ENCODE data around the gene ZKSCAN5.
"Not testable (repeated sequence)": the region's sequence is repeated elsewhere in the genome, so short reads cannot be mapped to it uniquely, and the experiment has no call there.

ZKSCAN5 gene

DNA sequence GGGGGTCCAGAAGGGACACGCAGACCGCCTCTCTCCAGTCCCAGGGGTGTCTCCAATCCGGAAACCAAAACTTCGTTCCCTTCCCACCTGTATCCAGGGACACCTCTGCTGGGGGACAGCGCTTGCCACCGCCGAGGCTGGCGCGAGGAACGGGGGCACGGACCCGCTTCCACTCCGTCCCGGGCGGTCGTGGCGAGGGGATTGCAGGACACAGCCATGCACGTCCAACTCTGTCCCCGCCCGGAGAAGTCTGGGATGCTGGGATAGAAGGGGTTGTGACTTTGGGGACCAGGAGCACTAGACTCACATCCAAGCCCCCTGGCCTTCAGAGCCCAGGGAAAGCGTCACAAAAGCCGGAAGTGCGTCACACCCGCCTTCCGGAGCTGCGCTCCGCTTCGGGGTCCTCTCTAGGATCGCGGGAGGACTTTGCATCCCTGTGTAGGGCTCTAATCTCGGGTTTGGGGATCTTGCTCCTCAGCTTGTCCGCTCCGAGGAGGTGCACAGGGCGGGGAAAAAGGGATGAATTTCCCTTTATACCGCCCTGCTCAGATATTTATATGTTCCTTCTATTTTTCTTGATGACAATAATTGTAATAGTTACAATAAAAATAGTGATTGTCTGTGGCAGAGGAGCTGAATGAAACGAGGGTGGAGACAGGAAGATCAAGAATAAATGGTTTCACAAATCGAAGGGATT is 47.5 kb downstream of the ZKSCAN5 start, which contains the start of gene FAM200A:
FAM200A (minus strand) TSS at position 348 of the 697 bp plus-strand sequence. CDS start 3,707 bp downstream, outside the sequence.
- DNase-seq (ENCODE audit: low spot score) = peak; percentile 90

GRCh38 chr7:99553039-99553438 is 48.6 kb downstream of the ZKSCAN5 start:
- no peak for DNase-seq (ENCODE audit: low spot score)

DNA sequence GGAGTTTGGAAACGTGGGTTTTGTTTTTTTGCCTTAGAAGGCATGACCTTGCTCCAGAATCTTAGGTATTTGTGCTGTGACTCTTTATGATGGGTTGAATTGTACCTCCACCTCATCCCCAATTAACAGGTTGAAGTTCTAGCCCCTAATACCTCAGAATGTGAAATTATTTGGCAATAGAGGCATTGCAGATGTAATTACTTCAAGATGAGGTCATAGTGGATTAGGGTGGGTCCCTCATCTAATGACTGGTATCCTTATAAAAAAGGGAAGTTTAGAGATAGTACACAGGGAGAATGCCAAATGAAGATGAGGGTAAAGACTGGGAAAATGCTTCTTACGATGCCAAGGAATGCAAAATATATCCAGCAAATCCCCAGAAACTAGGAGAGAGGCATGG is 50.5 kb downstream of the ZKSCAN5 start:
- DNase-seq (ENCODE audit: low spot score) = no peak

DNA sequence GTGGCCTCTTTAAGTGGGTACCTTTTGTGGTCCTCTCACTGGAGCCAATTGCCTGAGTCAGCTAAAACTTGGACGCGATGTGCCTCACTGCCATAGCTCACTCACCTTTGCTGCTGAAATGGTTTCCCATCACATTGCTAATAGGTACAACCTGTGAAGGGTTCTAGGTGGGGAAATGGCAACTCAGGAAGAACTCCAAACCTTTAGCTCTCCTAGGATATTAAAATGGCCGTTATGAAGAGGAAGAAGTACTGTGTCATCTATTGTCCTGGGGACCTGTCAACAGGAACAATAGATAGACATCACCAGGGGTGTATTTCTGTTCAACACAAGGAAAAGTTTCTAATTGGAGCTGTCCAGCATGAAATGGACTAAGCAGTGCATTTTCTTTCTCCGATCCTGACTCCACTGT is 52.7 kb downstream of the ZKSCAN5 start:
- DNase-seq (ENCODE audit: low spot score) = no peak

GRCh38 chr7:99557940-99558305 is 53.5 kb downstream of the ZKSCAN5 start:
- DNase-seq (ENCODE audit: low spot score) = no peak

DNA sequence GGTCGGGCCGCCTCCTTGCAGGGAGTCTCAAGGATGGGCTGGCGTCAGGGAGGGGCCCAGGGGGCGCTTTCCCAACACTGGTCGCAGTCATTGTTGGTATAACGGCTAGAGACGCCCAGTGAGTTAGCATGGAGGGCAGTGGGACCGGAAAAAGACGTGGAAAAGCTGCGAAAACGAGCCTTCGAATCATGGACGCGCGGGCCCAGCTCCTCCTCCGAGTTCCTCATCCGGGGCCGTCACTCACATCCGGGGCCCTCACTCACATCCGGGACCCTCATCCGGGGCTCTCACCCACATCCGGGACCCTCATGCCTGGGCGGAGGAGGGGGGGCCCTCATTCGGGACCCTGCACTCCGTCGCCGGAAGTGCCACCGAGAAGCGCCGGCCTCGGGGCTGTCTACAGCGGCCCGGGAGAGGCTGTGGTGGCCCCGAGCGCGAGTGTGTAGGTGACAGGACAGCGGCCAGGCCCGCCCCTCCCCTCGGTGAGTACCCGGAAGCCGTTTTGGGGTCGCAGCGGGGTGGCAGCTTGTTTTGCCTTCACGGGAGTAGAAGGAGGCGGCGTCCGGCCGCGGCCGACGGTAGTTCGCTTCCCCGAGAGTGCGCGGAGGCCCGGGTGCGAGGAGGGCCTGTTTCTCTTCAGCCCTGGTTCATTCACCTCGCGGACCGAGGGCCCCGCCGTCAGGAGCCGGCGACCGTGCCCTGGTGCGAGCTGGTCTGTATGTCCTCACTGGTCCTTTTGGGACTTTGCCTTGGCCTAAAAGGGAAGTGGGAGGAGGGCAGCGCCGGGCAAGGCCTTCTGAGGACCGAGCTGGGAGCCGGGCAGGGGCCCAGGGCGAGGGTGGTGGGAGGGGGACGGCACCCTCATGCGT is 54.1 kb downstream of the ZKSCAN5 start, which contains the start of gene ZNF655:
ZNF655 (plus strand) TSS at position 337 of the 869 bp plus-strand sequence. CDS start 1,918 bp downstream, outside the sequence.
- DNase-seq (ENCODE audit: low spot score) = peak; percentile 96

GRCh38 chr7:99559175-99559915 is 54.9 kb downstream of the ZKSCAN5 start:
- no peak for DNase-seq (ENCODE audit: low spot score)

- DNase-seq (ENCODE audit: low spot score) = no peak
Measured at GRCh38 chr7:99560834-99561736, 56.6 kb downstream of the ZKSCAN5 start.

GRCh38 chr7:99561737-99562051 is 57.2 kb downstream of the ZKSCAN5 start:
- DNase-seq (ENCODE audit: low spot score) = no peak

GRCh38 chr7:99562114-99562784 is 57.8 kb downstream of the ZKSCAN5 start:
- no peak for DNase-seq (ENCODE audit: low spot score)

DNA sequence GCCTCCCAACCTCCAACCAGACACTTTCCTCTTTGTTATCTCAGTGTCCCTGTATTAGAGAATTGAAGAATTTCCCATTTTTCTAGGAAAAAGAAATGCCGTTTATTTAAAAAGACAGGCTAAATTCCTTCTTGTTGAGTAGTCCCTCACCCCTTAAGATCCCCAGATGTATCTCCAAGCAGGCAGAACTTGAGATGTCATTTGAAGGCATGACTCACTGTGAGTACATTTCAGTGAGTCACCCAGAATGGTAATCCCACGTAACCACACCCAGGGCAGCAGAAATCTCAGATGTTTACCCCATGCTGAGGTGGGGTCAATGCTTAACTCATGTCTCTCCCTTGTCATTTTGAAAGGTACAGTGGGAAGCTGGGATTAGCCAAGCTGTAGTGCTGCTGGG is 58.4 kb downstream of the ZKSCAN5 start:
- no peak for DNase-seq (ENCODE audit: low spot score)

DNA sequence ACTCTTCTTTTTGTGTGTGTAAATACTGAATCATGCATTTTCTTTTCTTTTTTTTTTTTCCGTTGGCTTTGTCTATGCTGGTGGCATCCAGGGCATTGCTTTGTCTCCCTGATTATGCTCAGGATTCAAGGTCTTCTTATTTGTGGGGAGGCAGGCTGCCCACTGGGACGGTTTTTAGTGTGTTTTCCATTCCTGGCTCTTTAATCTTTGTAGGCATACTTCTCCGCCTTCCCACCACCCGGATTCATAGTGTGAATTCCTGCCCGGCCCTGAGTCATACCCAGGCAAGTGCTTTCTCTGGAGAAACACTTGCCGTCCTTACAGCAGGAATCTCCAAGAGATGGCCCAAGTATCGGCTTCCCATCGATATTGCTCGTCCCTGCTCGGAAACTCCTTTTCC is 59.2 kb downstream of the ZKSCAN5 start:
- DNase-seq (ENCODE audit: low spot score) = no peak

GRCh38 chr7:99568770-99569169 is 64.3 kb downstream of the ZKSCAN5 start:
- DNase-seq (ENCODE audit: low spot score) = not testable (repeated sequence)

DNA sequence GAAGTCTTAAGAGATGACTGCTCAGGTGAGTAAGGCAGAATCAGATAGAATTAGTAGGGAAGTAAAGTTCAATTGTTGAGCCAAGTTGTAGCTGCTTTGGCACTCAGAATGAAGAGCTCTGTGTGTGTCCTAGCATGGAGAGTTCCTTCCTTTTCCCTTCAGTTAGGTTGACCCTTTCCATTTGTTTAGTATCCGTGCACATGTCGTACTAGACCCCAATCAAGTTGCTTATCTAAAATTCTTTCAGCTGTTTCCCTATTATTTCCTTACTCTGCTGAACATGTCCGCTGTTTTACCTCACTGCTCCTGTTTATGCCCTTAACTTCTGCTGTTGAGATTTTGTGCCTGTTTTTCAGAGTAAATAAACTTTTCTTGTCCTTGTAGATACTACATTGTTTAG is 67.3 kb downstream of the ZKSCAN5 start:
- DNase-seq (ENCODE audit: low spot score) = no peak

GRCh38 chr7:99573257-99573656 is 68.8 kb downstream of the ZKSCAN5 start:
- no peak for DNase-seq (ENCODE audit: low spot score)

GRCh38 chr7:99576251-99576650 is 71.8 kb downstream of the ZKSCAN5 start:
- DNase-seq (ENCODE audit: low spot score) = no peak

DNA sequence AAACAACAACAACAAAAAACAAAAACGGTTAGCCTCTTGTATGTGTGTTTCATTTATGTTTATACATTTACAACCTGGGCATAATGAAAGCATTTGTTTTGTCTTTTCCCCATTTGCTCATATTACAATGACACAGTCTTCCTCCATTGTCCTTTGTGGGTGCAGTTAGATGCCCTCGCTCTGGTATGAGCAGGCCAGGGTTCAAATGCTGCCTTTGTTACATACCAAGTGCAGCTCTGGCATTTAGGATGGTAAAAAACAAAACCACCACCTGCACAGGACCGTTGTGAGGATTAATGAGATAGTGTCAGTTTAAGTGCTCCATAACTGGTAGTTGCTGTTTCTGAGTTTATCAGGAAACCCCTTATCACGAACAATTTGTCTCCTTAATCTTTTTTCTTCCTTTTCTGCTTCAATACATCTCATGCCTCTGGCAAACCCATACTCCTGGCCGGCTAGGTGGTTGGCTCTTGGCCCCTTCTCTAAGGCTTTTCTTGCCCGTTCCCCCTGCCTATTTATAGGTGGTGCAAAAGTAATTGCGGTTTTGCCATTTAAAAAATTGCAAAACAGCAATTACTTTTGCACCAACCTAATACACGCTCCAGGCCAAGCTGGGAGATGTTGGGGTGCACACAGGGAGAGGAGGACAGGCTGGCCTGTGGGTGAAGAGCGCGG is 75.0 kb downstream of the ZKSCAN5 start:
- no peak for DNase-seq (ENCODE audit: low spot score)

- DNase-seq (ENCODE audit: low spot score) = no peak
Measured at GRCh38 chr7:99579956-99580777, 75.7 kb downstream of the ZKSCAN5 start.

- not testable (repeated sequence) for DNase-seq (ENCODE audit: low spot score)
Measured at GRCh38 chr7:99580778-99581332, 76.4 kb downstream of the ZKSCAN5 start.
